WTC11 (cell line): ENCODE data around the gene ST6GALNAC3. TPM values are rescaled to one million over a fixed set of nuclear protein-coding genes. Genes with fewer than 3 reads are reported as not detected.

Experiments used
- ATAC-seq: fragments of 200-7000 bp; cut with Tn5 transposase; 2 replicates; pipeline ENCODE4 v1.10.0; 2021; ENCODE audit warnings: mild to moderate bottlenecking, moderate library complexity
- CTCF ChIA-PET: fragments of 300-600 bp; sonication (Branson Sonifier 250); formaldehyde crosslinking; loops from one replicate; lab custom pipeline; 2021; ENCODE audit warnings: antibody characterized with exemption; lab: Charles Lee
- POLR2A ChIA-PET: fragments of 350-600 bp; sonication (Branson Sonifier 250); formaldehyde crosslinking; loops from one replicate; lab custom pipeline; 2021; ENCODE audit warnings: antibody characterized with exemption; lab: Charles Lee
- DNase-seq: peaks from one replicate; pipeline ENCODE4 v3.0.0; 2021; ENCODE audit warnings: low spot score
- H3K27ac Mint-ChIP-seq: 2 replicates; pipeline ENCODE4 v1.8.0; 2021; ENCODE audit warnings: mixed read lengths
- H3K27me3 Mint-ChIP-seq: 2 replicates; pipeline ENCODE4 v1.8.0; 2021; ENCODE audit warnings: low read depth, mild to moderate bottlenecking, moderate library complexity, mixed read lengths
- H3K36me3 Mint-ChIP-seq: 2 replicates; pipeline ENCODE4 v1.8.0; 2021; ENCODE audit warnings: mixed read lengths
- H3K4me1 Mint-ChIP-seq: 2 replicates; pipeline ENCODE4 v1.8.0; 2022; ENCODE audit warnings: mixed read lengths
- H3K4me3 Mint-ChIP-seq: 2 replicates; pipeline ENCODE4 v1.8.0; 2021; ENCODE audit warnings: mild to moderate bottlenecking, moderate library complexity, mixed read lengths
- H3K9me3 Mint-ChIP-seq: 2 replicates; pipeline ENCODE4 v1.8.0; 2021; ENCODE audit warnings: mixed read lengths
- ATF1 ChIP-seq: sonication (generic); formaldehyde crosslinking; IDR thresholded peaks from 2 replicates; pipeline ENCODE4 v1.8.1; 2023; ENCODE audit warnings: mild to moderate bottlenecking, moderate library complexity, missing genetic modification reagents
- ATF3 ChIP-seq: sonication (generic); formaldehyde crosslinking; conservative IDR thresholded peaks from 2 replicates; pipeline ENCODE4 v1.8.1; 2022; ENCODE audit warnings: mild to moderate bottlenecking, missing genetic modification reagents
- ATF6 ChIP-seq: sonication (generic); formaldehyde crosslinking; IDR thresholded peaks from 2 replicates; pipeline ENCODE4 v1.8.1; 2023; ENCODE audit warnings: mild to moderate bottlenecking, missing genetic modification reagents
- ETV6 ChIP-seq: sonication (generic); formaldehyde crosslinking; IDR thresholded peaks from 2 replicates; pipeline ENCODE4 v1.8.1; 2022; ENCODE audit warnings: mild to moderate bottlenecking, missing genetic modification reagents
- FOXP4 ChIP-seq: sonication (generic); formaldehyde crosslinking; IDR thresholded peaks from 2 replicates; pipeline ENCODE4 v1.8.0; 2022; ENCODE audit warnings: mild to moderate bottlenecking, missing genetic modification reagents
- PREB ChIP-seq: sonication (generic); formaldehyde crosslinking; IDR thresholded peaks from 2 replicates; pipeline ENCODE4 v1.8.1; 2022; ENCODE audit warnings: mild to moderate bottlenecking, missing genetic modification reagents, moderate library complexity, borderline replicate concordance
- STAT6 ChIP-seq: sonication (generic); formaldehyde crosslinking; conservative IDR thresholded peaks from 2 replicates; pipeline ENCODE4 v1.8.1; 2023; ENCODE audit warnings: mild to moderate bottlenecking, low read depth, missing genetic modification reagents, moderate library complexity
- USF2 ChIP-seq: sonication (generic); formaldehyde crosslinking; IDR thresholded peaks from 2 replicates; pipeline ENCODE4 v1.8.1; 2023; ENCODE audit warnings: mild to moderate bottlenecking, missing genetic modification reagents, moderate library complexity
- ZBTB43 ChIP-seq: sonication (generic); formaldehyde crosslinking; IDR thresholded peaks from 2 replicates; pipeline ENCODE4 v1.8.1; 2023; ENCODE audit warnings: mild to moderate bottlenecking, missing genetic modification reagents
- ZNF232 ChIP-seq: sonication (generic); formaldehyde crosslinking; IDR thresholded peaks from 2 replicates; pipeline ENCODE4 v1.8.0; 2022; ENCODE audit warnings: mild to moderate bottlenecking, missing genetic modification reagents
- ZNF425 ChIP-seq: fragments of 250-450 bp; sonication (Bioruptor Pico); conservative IDR thresholded peaks from 2 replicates; pipeline ENCODE4 v1.9.0; 2021; ENCODE audit warnings: mild to moderate bottlenecking
- total RNA-seq: library from RNA; stranded (reverse); gene quantifications from 3 replicates; pipeline ENCODE4 v1.2.3, GENCODE V29; 2021

Gene ST6GALNAC3
- total RNA-seq, 1 experiment from 2014 or later, result 11.9 TPM

- H3K4me1 Mint-ChIP-seq, result peaks cover 64% of the 10 kb centered on the region
- POLR2A ChIA-PET, result interaction anchor here (1.0 kb wide), 1 partner anchor 9 kb away, joined by 3 read pairs; no protein-coding TSS in a partner anchor
These were observed 505.7 kb downstream of the ST6GALNAC3 start for GRCh38 chr1:76580206-76580605.

GRCh38 chr1:76581712-76582111 lies 507.2 kb downstream of the ST6GALNAC3 start:
- ATAC-seq (no peak), DNase-seq (no peak)
- Mint-ChIP-seq H3K27ac (no peak overlapping the region), H3K36me3 (no peaks in the 10 kb centered on the region), H3K27me3 (no peaks in the 10 kb centered on the region), H3K4me3 (no peak overlapping the region), H3K4me1 (peaks cover 66% of the 10 kb centered on the region), H3K9me3 (no peaks in the 10 kb centered on the region)
- TF ChIP-seq FOXP4 (no peak), ATF1 (no peak), PREB (CRISPR knock-in tag) (no peak), ETV6 (CRISPR knock-in tag) (no peak)
- ChIA-PET CTCF (no interaction called here), POLR2A (no interaction called here)

More at GRCh38 chr1:76580206-76580605, 505.7 kb downstream of the ST6GALNAC3 start:
- Mint-ChIP-seq H3K36me3 (no peaks in the 10 kb centered on the region), H3K9me3 (peaks cover 3% of the 10 kb centered on the region), H3K27me3 (no peaks in the 10 kb centered on the region), H3K27ac (peak overlapping the region; percentile 75), H3K4me3 (no peak overlapping the region)
- CTCF ChIA-PET, result no interaction called here
- TF ChIP-seq USF2 (CRISPR knock-in tag), result peak; percentile 77
- TF ChIP-seq ZNF232 (CRISPR knock-in tag), result no peak
- TF ChIP-seq ZBTB43 (CRISPR knock-in tag), result no peak
- peak; percentile 43 for ATAC-seq
- DNase-seq, result no peak

GRCh38 chr1:76583235-76583868 lies 508.8 kb downstream of the ST6GALNAC3 start:
- H3K9me3 Mint-ChIP-seq, result no peaks in the 10 kb centered on the region
- H3K36me3 Mint-ChIP-seq, result no peaks in the 10 kb centered on the region
- POLR2A ChIA-PET, result no interaction called here
- DNase-seq, result no peak
- H3K4me1 Mint-ChIP-seq, result peaks cover 52% of the 10 kb centered on the region
- peak; percentile 84 for ATAC-seq
- H3K27ac Mint-ChIP-seq, result peak overlapping the region; percentile 34; the same call in 1 of the 2 replicates
- H3K4me3 Mint-ChIP-seq, result no peak overlapping the region
- CTCF ChIA-PET, result no interaction called here
- no peaks in the 10 kb centered on the region for H3K27me3 Mint-ChIP-seq
- TF ChIP-seq ETV6 (CRISPR knock-in tag) (peak; percentile 66; the same call in 1 of the 2 replicates), STAT6 (CRISPR knock-in tag) (no peak)

- no peak overlapping the region for H3K27ac Mint-ChIP-seq
- ChIA-PET CTCF (no interaction called here), POLR2A (no interaction called here)
- DNase-seq, result no peak
- no peaks in the 10 kb centered on the region for H3K27me3 Mint-ChIP-seq
- no peak for ATAC-seq
- no peaks in the 10 kb centered on the region for H3K36me3 Mint-ChIP-seq
- H3K4me3 Mint-ChIP-seq, result no peak overlapping the region
- H3K9me3 Mint-ChIP-seq, result no peaks in the 10 kb centered on the region
- H3K4me1 Mint-ChIP-seq, result peaks cover 50% of the 10 kb centered on the region
- TF ChIP-seq ATF3 (CRISPR knock-in tag) (no peak), ATF6 (CRISPR knock-in tag) (no peak), ZNF425 (CRISPR knock-in tag) (no peak), PREB (CRISPR knock-in tag) (no peak)
These were observed 509.4 kb downstream of the ST6GALNAC3 start for GRCh38 chr1:76583875-76584477.
